GM18505 (cell line): Measurements from ENCODE around the gene KIF21B.

Experiments used
- ATAC-seq: cut with Tn5 transposase; IDR thresholded peaks from one replicate; pipeline ENCODE4 v1.9.1; 2021; ENCODE audit not compliant: unreplicated experiment
- POLR2A ChIP-seq: IDR thresholded peaks from 4 replicates; pipeline ENCODE4 v1.6.1; 2011; ENCODE audit warnings: borderline replicate concordance; ENCODE audit not compliant: insufficient read depth, insufficient read length; ENCODE audit errors: extremely low read depth

KIF21B gene

GRCh38 chr1:200929530-200930278 lies 93.8 kb downstream of the KIF21B start:
- ATAC-seq = no peak

GRCh38 chr1:200925831-200926230 lies 97.7 kb downstream of the KIF21B start:
- ATAC-seq = no peak
- TF ChIP-seq POLR2A = no peak

More at GRCh38 chr1:200929530-200930278, 93.8 kb downstream of the KIF21B start:
- TF ChIP-seq POLR2A = no peak

- TF ChIP-seq POLR2A = no peak
- no peak for ATAC-seq
Measured at GRCh38 chr1:200923601-200924000, 99.9 kb downstream of the KIF21B start.

DNA sequence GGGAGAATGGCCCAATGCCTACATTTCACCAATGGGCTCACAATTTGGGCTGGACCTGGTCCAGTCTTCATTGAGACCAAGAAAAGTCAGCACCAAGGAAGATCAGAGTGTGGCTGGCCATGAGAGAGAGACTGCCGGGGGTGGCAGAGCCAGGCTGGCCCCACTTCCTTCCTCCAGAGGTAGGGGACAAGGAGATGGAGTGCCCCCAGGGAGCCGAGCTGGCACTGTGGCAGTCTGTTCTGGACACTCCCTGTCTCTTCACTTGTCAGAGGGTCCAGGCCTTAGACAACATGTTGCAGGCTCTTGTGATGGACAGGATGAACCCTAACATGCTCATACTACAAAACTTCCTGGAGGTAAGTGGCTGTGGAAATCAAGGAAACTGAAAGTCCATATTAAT lies 101.1 kb downstream of the KIF21B start:
- ATAC-seq = no peak
- TF ChIP-seq POLR2A = no peak

GRCh38 chr1:200921571-200922110 lies 101.9 kb downstream of the KIF21B start:
- ATAC-seq = no peak
- TF ChIP-seq POLR2A = no peak
